SK-N-SH (cell line): Measurements from ENCODE around the gene TBX1. TPM values are rescaled to one million over a fixed set of nuclear protein-coding genes. Genes with fewer than 3 reads are reported as not detected.

ENCODE experiments used
- CTCF ChIA-PET: fragments of 300-600, 350-600 bp; formaldehyde crosslinking; extraction: SDS; loops from one replicate; lab custom pipeline; 2021; lab: Yijun Ruan, JAX
- POLR2A ChIA-PET: fragments of 350-600 bp; sonication (Branson Sonifier 250); formaldehyde crosslinking; extraction: SDS; loops from one replicate; lab custom pipeline; 2020; ENCODE audit warnings: antibody characterized with exemption, inconsistent platforms; lab: Yijun Ruan, JAX
- DNase-seq: peaks from one replicate; pipeline ENCODE4 v3.0.0; 2012
- H2AFZ ChIP-seq: fragments of 200-600 bp; sonication (generic); 2 replicates; pipeline ENCODE4 v1.8.1; 2016; ENCODE audit warnings: antibody characterized with exemption, mild to moderate bottlenecking, low read depth
- H3F3A ChIP-seq: fragments of 200-600 bp; sonication (generic); replicated peaks from 2 replicates; pipeline ENCODE3; 2016; ENCODE audit warnings: antibody characterized with exemption, mild to moderate bottlenecking; ENCODE audit not compliant: insufficient read depth
- H3K27ac ChIP-seq, 2 experiments: fragments of 200-500 bp in 1 of 2; fragments of 200-600 bp in 1 of 2; sonication (Bioruptor generic) in 1 of 2; sonication (generic), shearing (Covaris generic) in 1 of 2; 2 replicates each; pipeline versions ENCODE4 v1.5.1 to v1.6.1; 2014 to 2016; ENCODE audit warnings: low read depth in 2 of 2, inconsistent platforms in 1 of 2, low read length in 1 of 2, mild to moderate bottlenecking in 1 of 2, mixed read lengths in 1 of 2
- H3K27me3 ChIP-seq: fragments of 200-600 bp; sonication (generic), shearing (Covaris generic); 2 replicates; pipeline ENCODE4 v1.6.1; 2016; ENCODE audit warnings: mixed run types; ENCODE audit not compliant: insufficient read depth
- H3K36me3 ChIP-seq, 2 experiments: fragments of 200-500 bp in 1 of 2; fragments of 200-600 bp in 1 of 2; sonication (Bioruptor generic) in 1 of 2; sonication (generic) in 1 of 2; replicated peaks in 1 of 2; 2 replicates each; pipeline versions ENCODE3 to v1.5.1; 2014 to 2016; ENCODE audit warnings: low read length in 1 of 2, mild to moderate bottlenecking in 1 of 2; ENCODE audit not compliant: insufficient read depth in 2 of 2, control insufficient read depth in 1 of 2
- H3K4me1 ChIP-seq, 2 experiments: fragments of 200-500 bp in 1 of 2; fragments of 200-600 bp in 1 of 2; sonication (Bioruptor generic) in 1 of 2; sonication (generic), shearing (Covaris generic) in 1 of 2; 2 replicates each; pipeline versions ENCODE4 v1.5.1 to v1.6.1; 2014 to 2016; ENCODE audit warnings: low read depth in 1 of 2, low read length in 1 of 2, mixed run types in 1 of 2; ENCODE audit not compliant: insufficient read depth in 2 of 2, control insufficient read depth in 1 of 2
- H3K4me2 ChIP-seq: fragments of 200-600 bp; sonication (generic), shearing (Covaris generic); 2 replicates; pipeline ENCODE4 v1.6.1; 2017; ENCODE audit warnings: mixed run types
- H3K4me3 ChIP-seq, 2 experiments: fragments of 200-500 bp in 1 of 2; fragments of 200-600 bp in 1 of 2; sonication (Bioruptor generic) in 1 of 2; sonication (generic), shearing (Covaris generic) in 1 of 2; 2 replicates each; pipeline versions ENCODE4 v1.5.1 to v1.8.1; 2014 to 2016; ENCODE audit warnings: low read depth in 2 of 2, inconsistent platforms in 1 of 2, low read length in 1 of 2, mild to moderate bottlenecking in 1 of 2, mixed read lengths in 1 of 2, moderate library complexity in 1 of 2
- H3K79me2 ChIP-seq: fragments of 200-600 bp; sonication (generic); 2 replicates; pipeline ENCODE4 v1.8.1; 2017; ENCODE audit warnings: mild to moderate bottlenecking; ENCODE audit not compliant: insufficient read depth
- H3K9ac ChIP-seq: fragments of 200-600 bp; sonication (generic); 2 replicates; pipeline ENCODE4 v1.6.1; 2017; ENCODE audit warnings: mixed run types
- H3K9me2 ChIP-seq: fragments of 200-600 bp; sonication (generic); 2 replicates; pipeline ENCODE4 v1.6.1; 2017; ENCODE audit warnings: mixed run types
- H3K9me3 ChIP-seq: fragments of 200-600 bp; sonication (generic); 2 replicates; pipeline ENCODE4 v1.6.1; 2017; ENCODE audit warnings: mixed run types, mild to moderate bottlenecking, moderate library complexity
- H4K20me1 ChIP-seq: fragments of 200-600 bp; sonication (generic); 2 replicates; pipeline ENCODE4 v1.6.1; 2017; ENCODE audit warnings: mild to moderate bottlenecking, mixed run types; ENCODE audit not compliant: insufficient read depth
- CHD2 ChIP-seq: fragments of 150-350 bp; IDR thresholded peaks from 2 replicates; pipeline ENCODE4 v1.6.1; 2018; ENCODE audit warnings: low read length; ENCODE audit not compliant: partially characterized antibody
- FOSL2 ChIP-seq: IDR thresholded peaks from 2 replicates; pipeline ENCODE4 v1.4.0; 2012; ENCODE audit warnings: low read depth, mild to moderate bottlenecking, moderate library complexity, borderline replicate concordance
- GABPA ChIP-seq: IDR thresholded peaks from 2 replicates; pipeline ENCODE4 v1.4.0; 2012; ENCODE audit warnings: low read depth, mild to moderate bottlenecking
- PBX3 ChIP-seq: IDR thresholded peaks from 2 replicates; pipeline ENCODE4; 2012
- POLR2AphosphoS5 ChIP-seq: IDR thresholded peaks from 2 replicates; pipeline ENCODE4 v1.6.1; 2012; ENCODE audit warnings: low read depth, low read length
- RCOR1 ChIP-seq: fragments of 150-350 bp; IDR thresholded peaks from 2 replicates; pipeline ENCODE4 v1.6.1; 2017; ENCODE audit warnings: antibody characterized with exemption, low read length
- RFX5 ChIP-seq: IDR thresholded peaks from 2 replicates; pipeline ENCODE4 v1.6.1; 2012; ENCODE audit warnings: mild to moderate bottlenecking, improper control_type of control experiment, low read length
- TEAD4 ChIP-seq: IDR thresholded peaks from 2 replicates; pipeline ENCODE4 v1.4.0; 2012; ENCODE audit warnings: mild to moderate bottlenecking, borderline replicate concordance; ENCODE audit not compliant: insufficient read depth
- ZBTB33 ChIP-seq: IDR thresholded peaks from 2 replicates; pipeline ENCODE4 v1.4.0; 2012; ENCODE audit warnings: low read depth, borderline replicate concordance
- WGBS: methylation state at CpG from one replicate; pipeline ENCODE4 v1.1.6; 2017; ENCODE audit warnings: low lambda C conversion rate; 5-methylcytosine and 5-hydroxymethylcytosine counted together
- polyA plus RNA-seq, 3 experiments: library from polyadenylated mRNA; depleted of rRNA; stranded (reverse); fragments of >200 nt; gene quantifications; 2 replicates each; pipeline ENCODE4 v1.2.3, GENCODE V29; 2012

TBX1 gene
- polyA plus RNA-seq, 1 of the 3 experiments (the other 2 are of a cell fraction) = not detected

GRCh38 chr22:19793661-19794310 lies 33.2 kb downstream of the TBX1 start:
- WGBS = 73% methylated on average over 2 of the region's 2 CpGs
- no peaks in the 10 kb centered on the region for H4K20me1 ChIP-seq
- no peak overlapping the region for H3K27ac ChIP-seq
- H3K79me2 ChIP-seq = no peaks in the 10 kb centered on the region
- no peaks in the 10 kb centered on the region for H3K27me3 ChIP-seq
- ChIA-PET CTCF (interaction anchor here (1.6 kb wide), 2 partner anchors 63 to 116 kb away, joined by 3 to 4 read pairs; no protein-coding TSS in a partner anchor), POLR2A (no interaction called here)
- DNase-seq = no peak
- TF ChIP-seq CHD2 = no peak
- H3K9me3 ChIP-seq = no peaks in the 10 kb centered on the region
- no peak overlapping the region for H3K9ac ChIP-seq
- H3K4me3 ChIP-seq = no peak overlapping the region
- H3K4me2 ChIP-seq = no peak overlapping the region
- H2AFZ ChIP-seq = no peak overlapping the region
- peaks cover 4 to 33% of the 10 kb centered on the region in 2 experiments; a peak in 3 of 4 replicates for H3K4me1 ChIP-seq
- no peaks in the 10 kb centered on the region for H3F3A ChIP-seq
- H3K9me2 ChIP-seq = no peaks in the 10 kb centered on the region
- H3K36me3 ChIP-seq = peaks cover 0 to 4% of the 10 kb centered on the region in 2 experiments

- no peaks in the 10 kb centered on the region for H3K79me2 ChIP-seq
- 94% methylated on average over 4 of the region's 6 CpGs for WGBS
- no peak overlapping the region for H3K4me3 ChIP-seq
- H3K9me2 ChIP-seq = no peaks in the 10 kb centered on the region
- no peak overlapping the region for H3K9ac ChIP-seq
- no peak overlapping the region for H3K4me2 ChIP-seq
- H3K9me3 ChIP-seq = no peaks in the 10 kb centered on the region
- no peak overlapping the region for H2AFZ ChIP-seq
- peaks cover 0 to 4% of the 10 kb centered on the region in 2 experiments for H3K36me3 ChIP-seq
- no peak for TF ChIP-seq RCOR1
- TF ChIP-seq RFX5 = no peak
- no peak for TF ChIP-seq PBX3
- TF ChIP-seq TEAD4 = no peak
- no peak for TF ChIP-seq ZBTB33
- TF ChIP-seq GABPA = no peak
- no peak for TF ChIP-seq FOSL2
- TF ChIP-seq POLR2AphosphoS5 = no peak
- H4K20me1 ChIP-seq = no peaks in the 10 kb centered on the region
- H3F3A ChIP-seq = no peaks in the 10 kb centered on the region
- ChIA-PET CTCF (interaction anchor here (0.7 kb wide), 1 partner anchor 9 kb away, joined by 3 read pairs; no protein-coding TSS in a partner anchor), POLR2A (no interaction called here)
- DNase-seq = no peak
- no peaks in the 10 kb centered on the region for H3K27me3 ChIP-seq
- no peak overlapping the region; a peak in 1 of 4 replicates for H3K27ac ChIP-seq
- peaks cover 17 to 51% of the 10 kb centered on the region in 2 experiments; a peak in 3 of 4 replicates for H3K4me1 ChIP-seq
These were observed 35.0 kb downstream of the TBX1 start for GRCh38 chr22:19795617-19796008.
